NOMO-1 (cell line): ENCODE results near the gene FFAR4.

Source experiments
- DNase-seq, 2 experiments: peaks; one replicate each; lab custom pipeline; 2025; ENCODE audit not compliant: unreplicated experiment in 2 of 2; lab: John Stamatoyannopoulos, UW

The FFAR4 gene

DNA sequence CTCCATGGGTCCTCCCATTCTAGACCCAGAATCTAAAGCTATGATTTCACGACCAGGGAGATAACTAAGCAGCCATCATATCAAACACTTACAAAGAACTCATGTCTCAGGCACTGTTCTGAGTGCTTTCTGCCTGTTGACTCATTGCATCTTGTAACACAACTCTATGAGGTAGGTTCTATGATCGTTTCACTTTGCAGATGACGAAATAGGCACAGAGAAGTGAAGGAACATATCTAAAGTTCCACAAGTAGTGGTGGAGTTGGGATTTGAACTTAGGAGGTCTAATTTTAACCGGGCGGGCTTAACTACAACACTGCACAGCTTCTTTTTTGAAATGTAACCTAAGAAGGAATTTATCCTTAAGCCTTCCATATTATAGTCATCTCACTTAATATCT, 31.7 kb downstream of the FFAR4 start:
- DNase-seq: peak in 1 of 2 experiments; percentile 22

- no peak for DNase-seq
These were observed 32.9 kb downstream of the FFAR4 start for GRCh38 chr10:93599335-93599734.

- DNase-seq: no peak
These were observed 33.3 kb downstream of the FFAR4 start for GRCh38 chr10:93599778-93600177.

- DNase-seq: no peak
These were observed 34.1 kb downstream of the FFAR4 start for GRCh38 chr10:93600446-93601145.

GRCh38 chr10:93601146-93601773, 34.8 kb downstream of the FFAR4 start, which contains the start of gene RBP4:
Gene RBP4, minus strand, starts transcription at chr10:93601235. Its CDS starts 207 bp downstream, at chr10:93601028.
- peak; percentile 30 for DNase-seq

DNA sequence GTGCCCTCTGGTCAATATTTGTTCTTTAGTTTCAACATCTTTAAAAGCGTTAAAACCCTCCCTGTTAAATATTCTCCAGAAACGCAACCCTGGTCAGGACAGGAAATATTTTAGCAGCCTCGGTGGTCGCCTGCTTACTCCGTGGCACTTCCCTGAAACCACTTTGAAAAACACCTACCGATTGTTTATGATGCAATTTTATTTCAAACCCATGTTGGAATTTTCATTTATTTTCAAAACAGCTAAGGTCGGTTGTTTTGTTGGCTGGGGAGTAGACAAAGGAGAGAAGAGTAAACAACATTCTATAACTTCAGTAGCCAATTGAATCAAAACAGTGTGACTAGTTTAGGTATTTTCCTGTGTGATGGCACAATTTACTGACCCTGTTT, 35.3 kb downstream of the FFAR4 start:
- DNase-seq: no peak

- DNase-seq: no peak
These were observed 36.6 kb downstream of the FFAR4 start for GRCh38 chr10:93603023-93603422.

- DNase-seq: peak; percentile 10 to 36
These were observed 37.7 kb downstream of the FFAR4 start for GRCh38 chr10:93604146-93604545.

DNA sequence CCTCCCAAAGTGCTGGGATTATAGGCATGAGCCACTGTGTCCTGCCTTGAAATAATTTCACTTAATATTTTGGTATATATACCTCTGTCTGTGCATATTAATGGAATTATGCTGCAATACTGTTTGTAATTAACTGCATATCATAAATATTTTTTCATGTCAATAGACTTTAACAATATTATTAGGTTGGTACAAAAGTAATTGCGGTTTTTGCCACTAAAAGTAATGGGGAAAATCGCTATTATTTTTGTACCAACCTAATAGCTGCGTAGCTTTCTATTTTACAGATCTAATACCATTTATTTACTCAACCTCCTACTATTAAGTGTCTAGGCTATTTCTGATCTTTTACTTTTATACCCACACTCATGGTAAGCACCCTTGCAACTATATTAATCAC, 42.0 kb downstream of the FFAR4 start:
- no peak for DNase-seq

DNA sequence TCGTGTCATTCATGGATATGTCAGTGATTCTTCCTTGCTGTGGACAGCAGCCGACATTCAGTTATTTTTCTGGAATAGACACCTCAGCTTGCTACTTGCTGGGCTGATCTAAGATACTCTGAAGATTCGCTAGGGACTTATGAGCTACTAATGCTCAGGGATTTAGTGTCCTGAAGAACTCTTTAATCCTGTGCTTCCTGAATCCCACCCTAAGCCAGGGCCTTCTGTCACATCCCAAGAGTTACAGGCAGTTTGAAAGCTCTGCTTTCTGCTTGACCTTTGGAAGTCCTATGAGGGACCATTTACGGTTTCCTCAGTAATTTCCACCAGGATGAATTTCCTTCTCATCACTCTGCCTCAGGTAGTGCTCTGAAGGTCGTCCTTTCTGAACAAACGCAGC, 45.8 kb downstream of the FFAR4 start, which contains the start of gene PDE6C:
TSS of gene PDE6C (plus strand) at position 227 of the 400 bp plus-strand sequence. CDS start 189 bp downstream, outside the sequence.
- no peak for DNase-seq

DNA sequence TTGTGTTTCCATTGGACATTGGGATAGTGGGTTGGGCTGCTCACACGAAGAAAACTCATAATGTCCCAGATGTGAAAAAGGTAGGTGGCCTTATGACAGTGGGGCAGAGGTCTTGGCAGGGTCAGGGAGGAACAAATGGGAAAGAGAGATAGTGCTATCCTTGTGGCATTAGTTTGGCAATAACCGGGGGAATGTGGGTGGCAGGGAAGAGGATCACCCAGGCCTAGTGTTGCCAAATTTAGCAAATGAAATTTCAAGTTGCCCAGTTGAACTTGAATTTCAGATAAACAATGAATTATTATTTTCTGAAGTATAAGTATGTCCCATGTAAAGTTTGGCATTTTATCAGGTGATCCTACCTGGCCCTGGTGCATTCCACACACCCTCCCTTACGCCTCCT, 46.7 kb downstream of the FFAR4 start:
- DNase-seq: no peak

DNA sequence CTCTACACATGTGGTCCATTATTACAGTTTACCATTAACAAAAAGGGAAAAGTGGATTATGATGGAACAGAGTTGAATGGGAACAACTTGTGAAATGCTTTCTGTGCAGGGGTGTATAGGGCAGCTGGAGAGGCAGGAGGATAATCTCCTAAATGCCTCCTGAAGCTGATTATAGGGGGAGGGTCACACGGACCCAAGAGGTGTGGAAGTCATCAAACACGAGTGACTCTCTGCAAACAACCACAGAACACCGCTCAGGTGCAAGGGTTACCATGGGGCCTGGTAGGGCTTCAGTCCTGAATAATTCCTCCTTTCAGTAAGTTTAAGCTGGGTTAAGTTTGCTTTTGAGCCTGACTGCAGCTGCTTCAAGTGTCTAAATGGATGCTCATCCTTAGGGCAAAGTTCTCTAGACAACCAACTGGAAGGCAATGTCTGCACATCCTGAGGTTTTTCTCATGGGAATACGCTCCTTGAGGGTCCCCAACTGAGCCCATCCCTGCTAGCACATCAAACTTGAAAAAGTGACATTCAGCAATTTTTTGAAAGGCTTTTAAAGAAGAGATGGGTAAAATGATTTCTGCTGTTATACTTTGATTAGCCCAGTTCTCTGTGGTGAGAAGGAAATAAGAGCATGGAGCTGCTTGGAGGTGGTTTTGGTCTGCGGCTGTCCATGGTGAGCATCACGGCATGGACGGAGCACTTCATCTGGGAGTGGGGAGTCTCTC, 47.8 kb downstream of the FFAR4 start:
- no peak for DNase-seq

GRCh38 chr10:93615576-93616235, 49.2 kb downstream of the FFAR4 start:
- peak; percentile 63 to 82 for DNase-seq

GRCh38 chr10:93620925-93621324, 54.5 kb downstream of the FFAR4 start:
- no peak for DNase-seq

- no peak for DNase-seq
These were observed 56.5 kb downstream of the FFAR4 start for GRCh38 chr10:93622942-93623341.

- no peak for DNase-seq
These were observed 62.4 kb downstream of the FFAR4 start for GRCh38 chr10:93628858-93629257.

DNA sequence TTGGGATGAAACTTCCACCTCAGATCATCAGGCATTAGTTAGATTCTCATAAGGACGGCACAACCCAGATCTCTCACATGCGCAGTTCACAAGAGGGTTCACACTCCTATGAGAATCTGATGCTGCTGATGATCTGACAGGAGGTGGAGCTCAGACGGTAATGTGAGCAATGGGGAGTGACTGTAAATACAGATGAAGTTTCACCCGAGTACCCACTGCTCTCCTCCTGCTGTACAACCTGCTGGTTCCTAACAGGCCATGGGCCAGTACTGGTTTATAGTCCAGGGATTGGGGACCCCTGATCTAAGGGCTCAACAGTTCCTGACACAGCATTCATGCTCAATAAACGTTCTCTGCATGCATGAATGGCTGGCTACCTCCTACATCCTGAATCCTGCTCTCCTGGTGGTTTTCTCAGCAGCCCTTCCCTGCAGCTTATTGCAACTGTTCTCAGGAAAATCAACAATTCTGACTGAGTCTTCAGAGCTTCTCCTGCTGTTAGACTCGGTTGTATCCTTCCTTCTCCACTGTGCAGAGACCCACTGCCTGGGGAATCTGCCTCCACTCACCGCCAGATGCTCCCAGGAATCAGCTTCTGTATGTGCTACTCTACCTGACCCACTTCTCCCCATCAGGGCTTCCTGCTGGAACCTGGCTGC, 63.3 kb downstream of the FFAR4 start:
- DNase-seq: no peak

- DNase-seq: no peak
These were observed 64.4 kb downstream of the FFAR4 start for GRCh38 chr10:93630625-93631557.
